LNCAP (cell line): ENCODE results near the gene C12orf42.

Source experiments
- CTCF ChIP-seq: fragments of 450-650 bp; IDR thresholded peaks from 2 replicates; pipeline ENCODE4 v1.5.1; 2017; ENCODE audit warnings: mild to moderate bottlenecking

The C12orf42 gene

GRCh38 chr12:103269946-103270345 is 225.8 kb downstream of the C12orf42 start:
- TF ChIP-seq CTCF: no peak

- no peak for TF ChIP-seq CTCF
Observed at GRCh38 chr12:103268831-103269514, 226.8 kb downstream of the C12orf42 start.

- TF ChIP-seq CTCF: no peak
Observed at GRCh38 chr12:103257763-103258162, 238.0 kb downstream of the C12orf42 start.
